ENCODE data around the gene CYBC1.
A peak's percentile ranks its signal among the peaks of the same experiment; 100 is the strongest.

CYBC1 gene

GRCh38 chr17:82447876-82448275, 2.7 kb downstream of the CYBC1 start:
- no peak for DNase-seq (ENCODE audit: low read depth)

GRCh38 chr17:82446649-82447048, 3.9 kb downstream of the CYBC1 start:
- no peak for DNase-seq (ENCODE audit: low read depth)

GRCh38 chr17:82446124-82446523, 4.4 kb downstream of the CYBC1 start:
- no peak for DNase-seq (ENCODE audit: low read depth)

GRCh38 chr17:82445542-82445941, 5.0 kb downstream of the CYBC1 start:
- DNase-seq (ENCODE audit: low read depth): no peak

GRCh38 chr17:82444941-82445521, 5.5 kb downstream of the CYBC1 start:
- no peak for DNase-seq (ENCODE audit: low read depth)

DNA sequence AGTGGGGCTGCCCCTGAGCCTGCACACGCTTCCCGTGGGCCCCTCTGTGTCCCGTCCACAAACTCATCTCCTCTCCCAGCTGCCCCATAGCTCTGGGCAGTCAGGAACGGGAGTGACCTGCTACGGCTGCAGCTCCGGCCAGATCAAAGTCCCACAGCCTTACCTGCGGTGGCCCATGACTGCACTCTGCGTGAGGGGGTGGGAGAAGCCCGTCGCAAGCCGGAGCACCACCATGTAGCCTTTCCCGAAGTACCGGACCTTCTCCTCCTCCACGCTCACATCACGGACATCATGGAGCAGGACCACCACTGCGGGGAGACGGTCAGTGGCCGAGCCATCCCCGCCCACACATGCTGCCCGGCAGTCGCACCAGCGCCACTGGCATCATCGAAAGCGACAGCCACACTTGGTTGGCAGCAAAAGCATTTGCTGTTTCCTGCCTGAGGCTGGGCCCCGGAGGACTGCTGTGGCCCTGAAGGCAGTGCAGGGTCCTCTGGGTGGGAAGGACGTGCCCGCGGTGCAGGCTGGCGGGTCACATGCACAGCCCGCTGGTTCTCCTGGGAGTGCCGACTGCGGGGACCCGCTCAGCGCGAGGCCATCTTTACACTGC, 6.2 kb downstream of the CYBC1 start:
- no peak for DNase-seq (ENCODE audit: low read depth)

GRCh38 chr17:82443465-82444283, 6.9 kb downstream of the CYBC1 start:
- DNase-seq (ENCODE audit: low read depth): no peak

DNA sequence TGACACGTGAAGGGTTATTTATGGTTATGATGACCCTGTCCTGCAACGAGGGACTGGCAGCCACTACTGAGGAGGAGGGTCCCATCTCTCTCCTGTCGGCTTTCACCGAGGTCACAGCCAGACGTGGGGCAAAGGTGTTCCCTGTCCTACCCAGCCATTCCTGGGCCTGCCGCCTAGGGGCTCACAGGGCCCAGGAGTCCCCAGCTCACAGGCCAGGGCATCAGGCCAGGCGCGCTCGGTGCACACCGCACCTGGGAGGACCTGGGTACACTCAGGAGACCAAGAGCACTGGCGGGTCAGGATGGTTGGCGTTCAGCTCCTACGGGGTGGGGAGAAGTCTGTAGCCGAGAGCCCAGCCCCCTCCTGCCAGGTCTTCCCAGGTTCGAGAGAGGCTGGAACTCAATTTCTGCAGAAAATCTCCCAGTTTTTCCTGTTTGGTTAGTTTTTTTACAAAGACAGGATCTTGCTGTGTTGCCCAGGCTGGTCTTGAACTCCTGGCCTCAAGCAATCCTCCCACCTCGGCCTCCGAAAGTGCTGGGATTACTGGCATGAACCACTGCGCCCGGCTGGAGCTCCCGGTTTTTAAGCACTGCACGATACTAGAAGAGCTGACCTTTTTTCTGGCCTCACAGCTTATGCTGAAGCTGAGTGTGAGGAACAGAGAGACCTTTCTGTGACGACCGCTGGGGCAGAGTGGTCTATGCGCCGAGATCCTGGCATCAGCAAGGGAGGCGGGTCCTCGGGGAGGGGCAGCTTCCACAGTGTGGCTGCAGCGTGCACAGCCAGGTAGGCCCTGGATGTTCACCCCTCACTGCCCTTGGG, 7.7 kb downstream of the CYBC1 start:
- DNase-seq (ENCODE audit: low read depth): no peak

DNA sequence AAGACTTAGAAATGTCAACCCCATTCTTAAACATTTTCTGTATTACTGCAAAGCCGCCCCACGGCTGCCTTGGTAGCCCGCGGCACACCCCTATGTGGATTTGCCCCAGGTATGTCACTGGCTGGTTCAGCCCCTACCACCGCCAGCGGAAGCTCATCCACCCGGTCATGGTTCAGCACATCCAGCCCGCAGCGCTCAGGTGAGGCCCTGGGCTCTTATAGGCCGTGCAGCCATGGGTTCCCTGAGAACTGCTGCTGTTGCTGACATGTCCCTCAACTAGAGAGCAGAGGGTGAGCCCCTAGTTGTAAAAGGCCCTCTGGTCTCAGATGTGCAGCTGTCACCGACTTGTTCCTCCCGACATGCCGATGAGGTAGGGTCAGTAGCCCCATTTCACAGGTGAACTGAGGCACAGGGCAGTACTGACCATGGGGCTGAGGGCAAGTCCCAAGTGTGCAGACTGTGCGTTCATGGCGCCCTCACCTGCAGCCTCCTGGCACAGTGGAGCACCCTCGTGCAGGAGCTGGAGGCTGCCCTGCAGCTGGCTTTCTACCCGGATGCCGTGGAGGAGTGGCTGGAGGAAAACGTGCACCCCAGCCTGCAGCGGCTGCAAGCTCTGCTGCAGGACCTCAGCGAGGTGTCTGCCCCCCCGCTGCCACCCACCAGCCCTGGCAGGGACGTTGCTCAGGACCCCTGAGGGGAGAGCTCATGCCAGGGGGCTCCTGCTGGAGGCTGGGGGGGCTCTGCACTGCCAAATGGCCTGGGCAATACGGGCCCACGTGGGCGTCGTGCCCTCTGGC, 8.7 kb downstream of the CYBC1 start:
- no peak for DNase-seq (ENCODE audit: low read depth)

DNA sequence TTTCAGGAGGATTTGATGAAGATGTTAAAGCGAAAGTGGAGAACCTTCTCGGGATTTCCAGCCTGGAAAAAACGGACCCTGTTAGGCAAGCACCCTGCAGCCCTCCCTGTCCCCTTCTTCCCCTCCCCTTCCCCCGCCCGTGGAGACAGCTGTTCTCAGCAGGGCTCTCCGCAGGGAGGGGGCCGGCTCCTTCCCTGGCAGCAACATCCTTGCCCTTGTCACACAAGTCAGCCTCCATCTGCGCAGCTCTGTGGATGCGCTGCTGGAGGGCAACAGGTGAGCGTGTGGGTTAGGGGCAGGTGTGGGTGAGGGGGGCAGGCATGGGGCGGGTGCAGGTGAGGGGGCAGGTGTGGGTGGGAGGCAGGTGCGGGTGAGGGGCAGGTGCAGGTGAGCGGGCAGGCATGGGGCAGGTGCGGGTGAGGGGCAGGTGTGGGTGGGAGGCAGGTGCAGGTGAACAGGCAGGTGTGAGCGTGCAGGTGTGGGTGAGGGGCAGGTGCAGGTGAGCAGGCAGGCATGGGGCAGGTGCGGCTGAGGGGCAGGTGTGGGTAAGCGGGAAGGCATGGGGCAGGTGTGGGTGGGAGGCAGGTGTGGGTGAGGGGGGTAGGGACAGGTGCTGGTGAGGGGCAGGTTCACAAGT, 9.4 kb downstream of the CYBC1 start:
- no peak for DNase-seq (ENCODE audit: low read depth)

- DNase-seq (ENCODE audit: low read depth): no peak
These were observed 10.0 kb downstream of the CYBC1 start for GRCh38 chr17:82440469-82440981.

DNA sequence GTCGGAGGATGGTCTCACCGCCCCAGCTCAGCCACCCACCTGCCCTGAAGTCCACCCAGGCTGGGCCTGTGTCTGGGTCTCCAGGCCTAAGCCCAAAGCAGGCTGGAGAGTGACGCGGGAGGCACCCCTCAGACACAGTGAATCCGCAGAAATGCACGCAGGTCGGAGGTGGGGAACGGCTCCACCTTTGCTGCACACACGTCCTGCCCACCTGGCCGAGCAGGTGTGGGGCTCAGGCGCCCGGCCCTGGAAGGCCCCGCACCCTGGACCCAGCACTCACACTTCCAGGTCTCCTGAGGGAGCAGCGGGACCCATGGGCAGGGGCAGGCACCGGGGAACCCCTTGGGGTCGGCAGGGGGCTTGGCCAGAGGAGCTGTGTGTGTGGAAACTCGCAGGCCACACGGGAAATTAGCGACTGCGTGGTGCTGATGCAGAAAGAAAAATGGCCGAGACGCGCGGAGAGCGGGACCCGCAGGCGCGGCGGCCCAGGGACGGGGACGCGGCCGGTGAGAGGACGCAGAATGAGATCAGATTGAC, 10.7 kb downstream of the CYBC1 start:
- DNase-seq (ENCODE audit: low read depth): no peak

DNA sequence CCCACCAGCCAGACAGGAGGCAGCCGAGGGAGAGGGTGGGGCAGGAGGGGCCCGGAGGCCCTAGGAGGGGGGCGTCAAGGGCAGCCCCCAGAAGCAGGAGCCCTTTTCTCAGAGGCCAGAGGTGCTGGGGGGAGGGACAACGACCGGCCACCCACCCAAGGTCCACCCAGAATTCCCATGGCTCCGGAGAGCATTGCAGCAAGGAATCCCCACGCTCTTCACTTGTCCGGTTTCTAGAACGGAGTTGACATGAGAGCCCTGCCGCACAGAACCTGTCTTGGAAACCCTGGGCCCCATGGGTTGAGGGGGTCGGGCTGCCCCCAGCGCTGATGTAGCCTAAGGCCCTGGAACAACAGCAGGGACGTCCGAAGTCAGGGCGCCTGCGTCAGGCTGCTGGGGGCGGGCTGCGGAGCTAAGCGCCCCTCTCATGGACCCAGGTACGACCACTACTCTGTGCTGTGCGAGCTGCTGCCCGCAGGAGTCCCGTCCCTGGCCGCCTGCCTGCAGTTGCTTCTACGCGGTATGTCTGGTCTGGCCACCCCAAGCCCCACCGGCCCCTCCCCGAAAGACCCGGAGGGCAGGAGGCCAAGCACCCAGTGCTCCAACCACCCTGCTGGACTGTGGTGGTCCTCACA, 11.2 kb downstream of the CYBC1 start:
- DNase-seq (ENCODE audit: low read depth): no peak

- no peak for DNase-seq (ENCODE audit: low read depth)
These were observed 12.0 kb downstream of the CYBC1 start for GRCh38 chr17:82438401-82439193.

DNA sequence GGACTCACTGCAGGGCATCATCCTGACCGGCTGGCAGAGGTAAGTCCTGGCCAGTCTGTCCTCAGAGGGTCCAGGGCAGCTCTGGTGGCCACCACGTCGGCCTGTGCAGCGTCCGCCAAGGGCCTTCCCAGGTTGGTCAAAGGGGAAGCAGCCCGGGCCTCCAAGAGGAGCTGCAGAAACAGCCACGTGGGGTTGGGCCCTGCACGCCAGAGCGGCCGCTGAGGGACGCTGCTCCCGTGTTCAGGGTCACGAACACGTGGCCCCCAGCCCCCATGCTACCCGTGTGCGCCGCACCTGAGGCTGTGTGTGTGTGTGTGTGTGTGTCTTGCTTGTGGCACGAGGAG, 13.3 kb downstream of the CYBC1 start:
- DNase-seq (ENCODE audit: low read depth): no peak

GRCh38 chr17:82436601-82437324, 13.8 kb downstream of the CYBC1 start:
- DNase-seq (ENCODE audit: low read depth): no peak

- no peak for DNase-seq (ENCODE audit: low read depth)
These were observed 14.7 kb downstream of the CYBC1 start for GRCh38 chr17:82435601-82436583.

DNA sequence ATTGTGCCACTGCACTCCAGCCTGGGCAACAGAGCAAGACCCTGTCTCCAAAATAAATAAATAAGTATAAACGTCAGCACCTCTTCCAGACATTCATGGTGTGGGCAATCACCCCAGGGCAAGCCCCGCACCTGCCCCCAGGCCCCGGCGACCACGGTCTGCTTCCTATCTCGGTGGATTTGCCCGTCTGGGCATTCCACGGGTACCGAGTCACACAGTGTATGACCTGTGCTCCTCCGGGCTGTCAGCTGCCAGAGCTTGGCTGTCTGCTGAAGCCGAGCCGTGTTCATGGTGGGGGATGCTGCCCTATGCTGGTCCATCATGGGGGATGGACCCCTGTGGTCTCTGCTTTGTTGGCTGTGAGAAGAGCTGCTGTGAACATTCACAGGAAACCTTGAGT, 15.4 kb downstream of the CYBC1 start:
- peak; percentile 54 for DNase-seq (ENCODE audit: low read depth)

Data from EH (cell line).